Panc1 (cell line): ENCODE measurements around the gene ZFHX3.

Source experiments
- CTCF ChIP-seq: fragments of 450-650 bp; IDR thresholded peaks from 2 replicates; pipeline ENCODE4 v1.5.1; 2017; ENCODE audit warnings: mild to moderate bottlenecking
- REST ChIP-seq, 2 experiments: IDR thresholded peaks; 2 replicates each; pipeline ENCODE4 v1.6.1; 2011 to 2012; ENCODE audit warnings: low read depth in 2 of 2, control low read depth in 1 of 2, low read length in 1 of 2, mild to moderate bottlenecking in 1 of 2, moderate library complexity in 1 of 2; ENCODE audit not compliant: insufficient read depth in 1 of 2
- TCF7L2 ChIP-seq: IDR thresholded peaks from 2 replicates; pipeline ENCODE4 v1.6.1; 2011; ENCODE audit warnings: mild to moderate bottlenecking, low read depth, low read length, inconsistent platforms

GRCh38 chr16:73021866-73022495, 25.9 kb downstream of the ZFHX3 start:
- TF ChIP-seq CTCF, result no peak
- TF ChIP-seq REST (IDR thresholded peaks at IDR 0.05; ENCODE audit: insufficient read depth in 1 of 2, low read depth in 2 of 2, low read length in 1 of 2), result no peak
- TF ChIP-seq TCF7L2, result no peak
